Measurements from ENCODE around the gene TRAK1.
"Not testable (repeated sequence)": the region's sequence is repeated elsewhere in the genome, so short reads cannot be mapped to it uniquely, and the experiment has no call there.

Gene TRAK1

GRCh38 chr3:42097566-42097946, 6.4 kb downstream of the TRAK1 start:
- no peak for DNase-seq (ENCODE audit: low read depth)

GRCh38 chr3:42098171-42098570, 7.0 kb downstream of the TRAK1 start:
- DNase-seq (ENCODE audit: low read depth) = no peak

- DNase-seq (ENCODE audit: low read depth) = no peak
These were observed 8.0 kb downstream of the TRAK1 start for GRCh38 chr3:42099020-42099765.

- DNase-seq (ENCODE audit: low read depth) = peak; percentile 70
These were observed 9.9 kb downstream of the TRAK1 start for GRCh38 chr3:42101048-42101447.

GRCh38 chr3:42101481-42101880, 10.3 kb downstream of the TRAK1 start:
- peak; percentile 50 for DNase-seq (ENCODE audit: low read depth)

- DNase-seq (ENCODE audit: low read depth) = no peak
These were observed 11.4 kb downstream of the TRAK1 start for GRCh38 chr3:42102571-42102970.

GRCh38 chr3:42103921-42104665, 12.9 kb downstream of the TRAK1 start:
- DNase-seq (ENCODE audit: low read depth) = not testable (repeated sequence)

GRCh38 chr3:42105994-42106393, 14.8 kb downstream of the TRAK1 start:
- not testable (repeated sequence) for DNase-seq (ENCODE audit: low read depth)

GRCh38 chr3:42106646-42107045, 15.5 kb downstream of the TRAK1 start:
- no peak for DNase-seq (ENCODE audit: low read depth)

GRCh38 chr3:42110631-42111030, 19.5 kb downstream of the TRAK1 start:
- DNase-seq (ENCODE audit: low read depth) = no peak

GRCh38 chr3:42114130-42114725, 23.1 kb downstream of the TRAK1 start:
- no peak for DNase-seq (ENCODE audit: low read depth)

GRCh38 chr3:42115215-42115614, 24.1 kb downstream of the TRAK1 start:
- peak; percentile 47 for DNase-seq (ENCODE audit: low read depth)

GRCh38 chr3:42115946-42116345, 24.8 kb downstream of the TRAK1 start:
- no peak for DNase-seq (ENCODE audit: low read depth)

GRCh38 chr3:42116466-42116865, 25.3 kb downstream of the TRAK1 start:
- DNase-seq (ENCODE audit: low read depth) = no peak

GRCh38 chr3:42117175-42118008, 26.2 kb downstream of the TRAK1 start:
- DNase-seq (ENCODE audit: low read depth) = peak; percentile 27

GRCh38 chr3:42118762-42119361, 27.7 kb downstream of the TRAK1 start:
- no peak for DNase-seq (ENCODE audit: low read depth)

GRCh38 chr3:42119561-42120355, 28.6 kb downstream of the TRAK1 start:
- DNase-seq (ENCODE audit: low read depth) = no peak

- no peak for DNase-seq (ENCODE audit: low read depth)
These were observed 29.7 kb downstream of the TRAK1 start for GRCh38 chr3:42120866-42121265.

GRCh38 chr3:42122261-42123011, 31.3 kb downstream of the TRAK1 start:
- no peak for DNase-seq (ENCODE audit: low read depth)

- DNase-seq (ENCODE audit: low read depth) = no peak
These were observed 31.9 kb downstream of the TRAK1 start for GRCh38 chr3:42123012-42123581.

Measured in fibroblast of gingiva (primary cell).